HEK293 (cell line): ENCODE measurements around the gene CDCA3.

Experiments
- BCL11B ChIP-seq: fragments of 450-650 bp; formaldehyde crosslinking; IDR thresholded peaks from 2 replicates; pipeline ENCODE4 v1.5.1; 2016; ENCODE audit warnings: low read depth, missing biosample characterization, missing genetic modification characterization
- FEZF1 ChIP-seq: fragments of 450-650 bp; formaldehyde crosslinking; IDR thresholded peaks from 2 replicates; pipeline ENCODE4 v1.5.1; 2016; ENCODE audit warnings: missing biosample characterization, missing genetic modification characterization
- HOXA7 ChIP-seq: sonication (generic); formaldehyde crosslinking; IDR thresholded peaks from 2 replicates; pipeline ENCODE4 v1.8.1; 2022; ENCODE audit warnings: missing genetic modification reagents, borderline replicate concordance
- KLF8 ChIP-seq: fragments of 450-650 bp; formaldehyde crosslinking; IDR thresholded peaks from 2 replicates; pipeline ENCODE4 v1.5.1; 2016; ENCODE audit warnings: missing biosample characterization, missing genetic modification characterization
- MZF1 ChIP-seq: fragments of 450-650 bp; formaldehyde crosslinking; IDR thresholded peaks from 2 replicates; pipeline ENCODE4 v1.5.1; 2017; ENCODE audit warnings: missing biosample characterization, missing genetic modification characterization, borderline replicate concordance
- OSR2 ChIP-seq: fragments of 450-650 bp; formaldehyde crosslinking; IDR thresholded peaks from 2 replicates; pipeline ENCODE4 v1.5.1; 2016; ENCODE audit warnings: missing biosample characterization, missing genetic modification characterization
- PATZ1 ChIP-seq: fragments of 450-650 bp; formaldehyde crosslinking; IDR thresholded peaks from 2 replicates; pipeline ENCODE4 v1.5.1; 2016; ENCODE audit warnings: missing biosample characterization, missing genetic modification characterization
- PRDM1 ChIP-seq: fragments of 450-650 bp; formaldehyde crosslinking; IDR thresholded peaks from 2 replicates; pipeline ENCODE4; 2016; ENCODE audit warnings: missing biosample characterization, missing genetic modification characterization
- PRDM2 ChIP-seq: fragments of 450-650 bp; formaldehyde crosslinking; IDR thresholded peaks from 2 replicates; pipeline ENCODE4 v1.5.1; 2016; ENCODE audit warnings: missing biosample characterization, missing genetic modification characterization, borderline replicate concordance
- REST ChIP-seq: fragments of 450-650 bp; formaldehyde crosslinking; IDR thresholded peaks from 2 replicates; pipeline ENCODE4 v1.5.1; 2016; ENCODE audit warnings: missing biosample characterization, missing genetic modification characterization
- SP7 ChIP-seq: fragments of 450-650 bp; formaldehyde crosslinking; IDR thresholded peaks from 2 replicates; pipeline ENCODE4 v1.5.1; 2016; ENCODE audit warnings: missing biosample characterization, missing genetic modification characterization
- ZBTB6 ChIP-seq: fragments of 450-650 bp; formaldehyde crosslinking; IDR thresholded peaks from 2 replicates; pipeline ENCODE4 v1.5.1; 2017; ENCODE audit warnings: missing biosample characterization, missing genetic modification characterization
- ZEB2 ChIP-seq: fragments of 450-650 bp; formaldehyde crosslinking; IDR thresholded peaks from 2 replicates; pipeline ENCODE4 v1.5.1; 2016; ENCODE audit warnings: missing biosample characterization, missing genetic modification characterization
- ZNF132 ChIP-seq: fragments of 450-650 bp; formaldehyde crosslinking; IDR thresholded peaks from 2 replicates; pipeline ENCODE4 v1.5.1; 2017; ENCODE audit warnings: missing biosample characterization, missing genetic modification characterization, borderline replicate concordance
- ZNF221 ChIP-seq: fragments of 450-650 bp; formaldehyde crosslinking; IDR thresholded peaks from 2 replicates; pipeline ENCODE4 v1.5.1; 2017; ENCODE audit warnings: missing biosample characterization, missing genetic modification characterization, borderline replicate concordance
- ZNF24 ChIP-seq: fragments of 450-650 bp; formaldehyde crosslinking; IDR thresholded peaks from 2 replicates; pipeline ENCODE4 v1.5.1; 2016; ENCODE audit warnings: missing biosample characterization, missing genetic modification characterization
- ZNF311 ChIP-seq: fragments of 450-650 bp; formaldehyde crosslinking; IDR thresholded peaks from 2 replicates; pipeline ENCODE4 v1.5.1; 2017; ENCODE audit warnings: missing biosample characterization, missing genetic modification characterization, borderline replicate concordance
- ZNF521 ChIP-seq: fragments of 450-650 bp; formaldehyde crosslinking; IDR thresholded peaks from 2 replicates; pipeline ENCODE4 v1.5.1; 2017; ENCODE audit warnings: missing biosample characterization, mild to moderate bottlenecking, missing genetic modification characterization
- ZNF529 ChIP-seq: fragments of 450-650 bp; formaldehyde crosslinking; IDR thresholded peaks from 2 replicates; pipeline ENCODE4 v1.5.1; 2017; ENCODE audit warnings: missing genetic modification characterization, missing biosample characterization; ENCODE audit not compliant: insufficient replicate concordance
- ZNF558 ChIP-seq: fragments of 450-650 bp; formaldehyde crosslinking; IDR thresholded peaks from 2 replicates; pipeline ENCODE4 v1.5.1; 2016; ENCODE audit warnings: missing biosample characterization, missing genetic modification characterization
- ZNF623 ChIP-seq: fragments of 450-650 bp; formaldehyde crosslinking; IDR thresholded peaks from 2 replicates; pipeline ENCODE4 v1.5.1; 2016; ENCODE audit warnings: missing biosample characterization, missing genetic modification characterization
- ZNF707 ChIP-seq: fragments of 450-650 bp; formaldehyde crosslinking; IDR thresholded peaks from 2 replicates; pipeline ENCODE4 v1.5.1; 2016; ENCODE audit warnings: missing biosample characterization, missing genetic modification characterization
- TF ChIP-seq, protein P1 (sequence below): fragments of 450-650 bp; formaldehyde crosslinking; conservative IDR thresholded peaks from 2 replicates; pipeline ENCODE4 v1.5.1; 2016; ENCODE audit warnings: low read depth, missing biosample characterization, missing genetic modification characterization

Gene CDCA3

DNA sequence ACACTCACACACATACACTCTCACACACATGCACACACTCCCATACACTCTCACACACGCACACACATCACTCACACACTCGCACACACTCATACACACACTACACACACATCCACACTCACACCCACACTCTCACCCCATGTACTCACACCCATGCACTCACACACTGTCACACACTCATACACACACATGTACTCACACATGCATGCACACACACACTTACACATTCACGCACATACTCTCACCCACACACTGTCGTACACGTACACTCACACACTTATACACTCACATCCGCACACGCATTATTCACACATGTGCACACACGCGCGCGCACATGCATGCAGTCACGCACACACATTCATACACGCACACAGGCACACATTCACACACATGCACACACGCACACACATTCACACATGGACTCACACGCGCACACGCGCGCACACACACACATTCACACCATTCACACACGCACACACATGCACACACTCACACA is 33.4 kb downstream of the CDCA3 start (continued):
- TF ChIP-seq MZF1 (tag by site-specific recombination) (no peak), BCL11B (no peak), PATZ1 (tag by site-specific recombination) (no peak), PRDM1 (tag by site-specific recombination) (no peak), ZNF221 (tag by site-specific recombination) (no peak), REST (tag by site-specific recombination) (no peak), ZNF623 (tag by site-specific recombination) (no peak), KLF8 (tag by site-specific recombination) (no peak), FEZF1 (tag by site-specific recombination) (no peak), ZNF521 (tag by site-specific recombination) (peak; percentile 12; the same call in 1 of the 2 replicates), ZNF132 (tag by site-specific recombination) (no peak), ZEB2 (tag by site-specific recombination) (no peak), ZNF24 (tag by site-specific recombination) (no peak), ZBTB6 (no peak), ZNF311 (tag by site-specific recombination) (0 out of 2 replicates have a peak, but pooled peaks have one; percentile 70), HOXA7 (CRISPR knock-in tag) (no peak), ZNF707 (tag by site-specific recombination) (no peak), OSR2 (tag by site-specific recombination) (no peak), ZNF529 (no peak), ZNF558 (no peak), PRDM2 (tag by site-specific recombination) (no peak; the same call in 1 of the 2 replicates), SP7 (tag by site-specific recombination) (no peak)
- TF ChIP-seq, protein P1, sequence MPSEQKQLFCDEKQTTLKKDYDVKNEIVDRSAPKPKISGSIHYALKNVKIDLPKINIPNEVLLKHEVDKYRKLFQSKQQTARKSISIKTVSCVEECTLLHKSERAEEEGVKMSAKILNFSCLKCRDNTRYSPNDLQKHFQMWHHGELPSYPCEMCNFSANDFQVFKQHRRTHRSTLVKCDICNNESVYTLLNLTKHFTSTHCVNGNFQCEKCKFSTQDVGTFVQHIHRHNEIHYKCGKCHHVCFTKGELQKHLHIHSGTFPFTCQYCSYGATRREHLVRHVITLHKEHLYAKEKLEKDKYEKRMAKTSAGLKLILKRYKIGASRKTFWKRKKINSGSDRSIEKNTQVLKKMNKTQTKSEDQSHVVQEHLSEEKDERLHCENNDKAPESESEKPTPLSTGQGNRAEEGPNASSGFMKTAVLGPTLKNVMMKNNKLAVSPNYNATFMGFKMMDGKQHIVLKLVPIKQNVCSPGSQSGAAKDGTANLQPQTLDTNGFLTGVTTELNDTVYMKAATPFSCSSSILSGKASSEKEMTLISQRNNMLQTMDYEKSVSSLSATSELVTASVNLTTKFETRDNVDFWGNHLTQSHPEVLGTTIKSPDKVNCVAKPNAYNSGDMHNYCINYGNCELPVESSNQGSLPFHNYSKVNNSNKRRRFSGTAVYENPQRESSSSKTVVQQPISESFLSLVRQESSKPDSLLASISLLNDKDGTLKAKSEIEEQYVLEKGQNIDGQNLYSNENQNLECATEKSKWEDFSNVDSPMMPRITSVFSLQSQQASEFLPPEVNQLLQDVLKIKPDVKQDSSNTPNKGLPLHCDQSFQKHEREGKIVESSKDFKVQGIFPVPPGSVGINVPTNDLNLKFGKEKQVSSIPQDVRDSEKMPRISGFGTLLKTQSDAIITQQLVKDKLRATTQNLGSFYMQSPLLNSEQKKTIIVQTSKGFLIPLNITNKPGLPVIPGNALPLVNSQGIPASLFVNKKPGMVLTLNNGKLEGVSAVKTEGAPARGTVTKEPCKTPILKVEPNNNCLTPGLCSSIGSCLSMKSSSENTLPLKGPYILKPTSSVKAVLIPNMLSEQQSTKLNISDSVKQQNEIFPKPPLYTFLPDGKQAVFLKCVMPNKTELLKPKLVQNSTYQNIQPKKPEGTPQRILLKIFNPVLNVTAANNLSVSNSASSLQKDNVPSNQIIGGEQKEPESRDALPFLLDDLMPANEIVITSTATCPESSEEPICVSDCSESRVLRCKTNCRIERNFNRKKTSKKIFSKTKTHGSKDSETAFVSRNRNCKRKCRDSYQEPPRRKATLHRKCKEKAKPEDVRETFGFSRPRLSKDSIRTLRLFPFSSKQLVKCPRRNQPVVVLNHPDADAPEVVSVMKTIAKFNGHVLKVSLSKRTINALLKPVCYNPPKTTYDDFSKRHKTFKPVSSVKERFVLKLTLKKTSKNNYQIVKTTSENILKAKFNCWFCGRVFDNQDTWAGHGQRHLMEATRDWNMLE (tag by site-specific recombination) = no peak
